Measurements from ENCODE around the gene MAP1LC3A.

The MAP1LC3A gene

DNA sequence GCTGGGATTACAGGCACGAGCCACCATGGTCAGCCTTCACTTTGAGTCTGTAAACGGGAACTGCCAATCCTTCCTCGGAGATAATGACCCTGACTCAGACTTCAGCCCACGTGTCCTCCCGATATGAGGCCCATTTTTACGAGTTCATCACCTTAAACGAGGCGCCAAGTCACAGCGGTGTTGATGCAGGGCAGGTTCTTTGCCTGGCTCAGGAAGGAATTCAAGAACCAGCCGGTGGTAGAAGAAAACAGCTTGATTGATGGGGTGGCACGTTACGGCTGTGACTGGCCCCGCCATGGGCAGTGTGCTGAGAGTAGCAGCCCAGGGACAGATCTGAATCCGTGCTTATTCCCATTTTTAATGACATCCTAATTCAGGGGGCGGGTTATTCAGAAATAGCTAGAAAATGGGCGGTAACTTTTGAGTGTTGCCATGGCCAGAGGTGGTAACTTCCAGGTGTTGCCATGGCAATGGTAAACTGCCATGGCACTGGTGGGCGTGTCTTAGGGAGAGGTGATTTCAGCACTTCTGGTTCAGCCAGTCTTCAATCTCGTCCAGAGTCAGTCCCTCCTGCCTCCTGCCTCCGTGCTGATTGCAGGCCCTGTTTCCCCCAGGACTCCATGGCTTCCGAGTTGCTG lies 9.1 kb upstream of the MAP1LC3A start:
- no peak overlapping the region for H3K4me3 ChIP-seq (replicated peaks; ENCODE audit: low read depth, low read length)
- no peak for DNase-seq (ENCODE audit: extremely low read depth, low read depth)
- TF ChIP-seq, protein P1, sequence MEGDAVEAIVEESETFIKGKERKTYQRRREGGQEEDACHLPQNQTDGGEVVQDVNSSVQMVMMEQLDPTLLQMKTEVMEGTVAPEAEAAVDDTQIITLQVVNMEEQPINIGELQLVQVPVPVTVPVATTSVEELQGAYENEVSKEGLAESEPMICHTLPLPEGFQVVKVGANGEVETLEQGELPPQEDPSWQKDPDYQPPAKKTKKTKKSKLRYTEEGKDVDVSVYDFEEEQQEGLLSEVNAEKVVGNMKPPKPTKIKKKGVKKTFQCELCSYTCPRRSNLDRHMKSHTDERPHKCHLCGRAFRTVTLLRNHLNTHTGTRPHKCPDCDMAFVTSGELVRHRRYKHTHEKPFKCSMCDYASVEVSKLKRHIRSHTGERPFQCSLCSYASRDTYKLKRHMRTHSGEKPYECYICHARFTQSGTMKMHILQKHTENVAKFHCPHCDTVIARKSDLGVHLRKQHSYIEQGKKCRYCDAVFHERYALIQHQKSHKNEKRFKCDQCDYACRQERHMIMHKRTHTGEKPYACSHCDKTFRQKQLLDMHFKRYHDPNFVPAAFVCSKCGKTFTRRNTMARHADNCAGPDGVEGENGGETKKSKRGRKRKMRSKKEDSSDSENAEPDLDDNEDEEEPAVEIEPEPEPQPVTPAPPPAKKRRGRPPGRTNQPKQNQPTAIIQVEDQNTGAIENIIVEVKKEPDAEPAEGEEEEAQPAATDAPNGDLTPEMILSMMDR (IDR thresholded peaks at IDR 0.05; ENCODE audit: low read depth, low read length, missing control alignments) = no peak

DNA sequence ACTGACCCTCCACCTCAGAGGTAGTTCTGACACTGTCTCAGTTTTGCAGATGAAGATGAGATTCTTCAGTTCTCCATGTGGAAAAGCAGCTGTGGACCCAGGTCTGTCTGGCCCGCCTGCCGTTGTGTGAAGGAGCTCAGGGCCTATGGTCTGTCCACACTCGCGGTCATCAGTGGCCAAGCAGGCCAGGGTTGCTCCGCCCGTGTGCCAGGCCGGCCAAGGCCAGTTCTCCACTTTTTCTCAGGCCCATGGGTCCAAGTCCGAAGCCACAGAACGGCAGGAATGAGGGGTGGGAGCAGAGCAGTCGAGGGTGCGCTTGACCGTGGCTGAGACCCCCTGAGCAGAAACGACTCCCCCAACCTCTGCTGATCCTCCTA lies 8.6 kb upstream of the MAP1LC3A start:
- H3K4me3 ChIP-seq (replicated peaks; ENCODE audit: low read depth, low read length) = no peak overlapping the region
- TF ChIP-seq, protein P1 (IDR thresholded peaks at IDR 0.05; ENCODE audit: low read depth, low read length, missing control alignments) = no peak
- DNase-seq (ENCODE audit: extremely low read depth, low read depth) = no peak

DNA sequence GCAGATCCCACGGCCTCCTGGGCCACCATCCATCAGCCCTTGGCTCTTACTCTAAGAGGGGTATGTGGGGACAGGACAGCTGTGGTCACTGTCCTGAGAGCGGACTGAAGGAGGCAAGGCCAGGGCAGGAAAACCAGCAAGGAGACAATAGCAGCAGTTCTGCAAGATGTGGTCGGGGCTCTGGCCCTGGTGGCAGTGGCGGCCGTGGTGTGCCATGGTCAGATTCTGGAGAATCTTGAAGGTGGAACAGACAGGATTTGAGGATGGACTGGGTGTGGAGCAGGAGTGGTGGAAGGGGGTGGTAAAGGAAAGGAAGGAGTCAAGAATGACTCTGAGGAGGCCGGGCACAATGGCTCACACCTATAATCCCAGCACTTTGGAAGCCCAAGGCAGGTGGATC lies 5.9 kb upstream of the MAP1LC3A start:
- TF ChIP-seq, protein P1 (IDR thresholded peaks at IDR 0.05; ENCODE audit: low read depth, low read length, missing control alignments) = no peak
- H3K4me3 ChIP-seq (replicated peaks; ENCODE audit: low read depth, low read length) = no peak overlapping the region
- DNase-seq (ENCODE audit: extremely low read depth, low read depth) = no peak

DNA sequence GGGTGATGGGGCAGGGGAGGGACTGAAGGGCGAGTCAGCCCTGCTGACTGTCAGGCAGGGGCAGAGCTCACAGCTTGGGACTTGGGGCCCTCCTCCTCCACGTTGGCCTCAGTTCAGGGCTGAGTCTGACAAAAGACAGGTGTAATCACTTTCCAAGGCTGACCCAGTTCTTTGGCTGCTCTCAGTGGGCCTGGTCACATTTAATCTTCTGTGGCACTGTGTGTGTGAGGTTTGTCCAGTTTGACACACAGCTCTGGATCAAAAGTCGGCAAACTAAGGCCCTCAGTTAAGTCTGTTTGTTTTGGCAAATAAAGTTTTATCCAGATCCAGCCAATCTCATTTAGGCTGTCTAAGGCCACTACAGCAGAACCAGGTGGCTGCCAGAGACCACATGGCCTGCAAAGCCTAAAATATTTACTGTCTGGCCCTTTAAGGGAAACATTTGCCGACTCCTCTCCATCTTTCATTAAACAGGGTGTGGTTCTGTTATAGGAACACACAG lies 5.1 kb upstream of the MAP1LC3A start:
- TF ChIP-seq, protein P1 (IDR thresholded peaks at IDR 0.05; ENCODE audit: low read depth, low read length, missing control alignments) = no peak
- H3K4me3 ChIP-seq (replicated peaks; ENCODE audit: low read depth, low read length) = no peak overlapping the region
- no peak for DNase-seq (ENCODE audit: extremely low read depth, low read depth)

DNA sequence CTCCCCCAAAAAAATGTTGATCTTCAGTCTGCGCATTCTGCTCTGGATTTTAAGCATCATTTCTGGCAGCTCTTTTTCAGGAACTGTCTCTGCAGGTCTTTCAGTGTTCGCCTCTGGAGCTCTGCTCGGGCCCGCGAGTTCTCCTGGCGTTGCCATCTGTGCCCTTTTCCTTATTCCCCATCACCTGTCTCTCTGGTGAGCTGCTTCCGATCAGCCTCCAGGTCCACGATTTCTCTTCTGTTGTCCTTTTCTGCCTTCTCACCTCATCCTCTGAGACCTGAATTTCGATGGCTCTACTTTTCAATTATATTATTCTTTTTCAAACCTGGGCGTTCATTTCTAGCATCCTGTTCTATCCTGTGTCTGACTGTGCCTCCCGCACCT lies 590 bp upstream of the MAP1LC3A start:
- no peak for DNase-seq (ENCODE audit: extremely low read depth, low read depth)
- H3K4me3 ChIP-seq (replicated peaks; ENCODE audit: low read depth, low read length) = peak overlapping the region; percentile 49
- TF ChIP-seq, protein P1 (IDR thresholded peaks at IDR 0.05; ENCODE audit: low read depth, low read length, missing control alignments) = no peak

DNA sequence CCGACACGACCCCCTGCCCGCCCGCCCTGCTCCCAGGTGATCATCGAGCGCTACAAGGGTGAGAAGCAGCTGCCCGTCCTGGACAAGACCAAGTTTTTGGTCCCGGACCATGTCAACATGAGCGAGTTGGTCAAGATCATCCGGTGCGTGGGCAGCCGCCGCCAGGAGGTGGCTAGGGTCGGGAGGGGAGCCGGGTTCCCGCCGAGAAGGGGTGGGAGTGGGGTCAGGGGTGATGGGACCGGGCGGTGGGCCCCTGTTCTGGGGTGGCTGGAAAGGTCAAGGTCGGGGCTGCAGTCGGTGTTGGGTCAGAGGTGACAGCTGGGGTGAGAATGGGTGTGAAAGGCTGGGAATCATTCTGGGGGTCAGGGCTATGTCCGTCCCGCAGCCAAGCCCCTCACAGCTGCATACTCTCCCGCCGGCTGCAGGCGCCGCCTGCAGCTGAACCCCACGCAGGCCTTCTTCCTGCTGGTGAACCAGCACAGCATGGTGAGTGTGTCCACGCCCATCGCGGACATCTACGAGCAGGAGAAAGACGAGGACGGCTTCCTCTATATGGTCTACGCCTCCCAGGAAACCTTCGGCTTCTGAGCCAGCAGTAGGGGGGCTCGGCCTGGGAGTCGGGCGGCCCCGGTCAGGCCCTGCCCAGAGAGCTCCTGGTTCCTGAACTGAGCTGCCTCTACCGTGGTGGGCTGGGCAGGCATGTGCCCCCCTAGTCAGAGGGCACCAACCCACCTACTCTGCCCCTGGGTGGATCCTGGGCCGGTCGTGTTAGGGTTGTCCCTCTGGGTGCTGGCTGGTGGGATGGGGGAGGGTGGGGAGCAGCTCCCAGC lies 1.0 kb downstream of the MAP1LC3A start:
- TF ChIP-seq, protein P1 (IDR thresholded peaks at IDR 0.05; ENCODE audit: low read depth, low read length, missing control alignments) = no peak
- DNase-seq (ENCODE audit: extremely low read depth, low read depth) = no peak
- no peak overlapping the region; the same call in 1 of the 2 replicates for H3K4me3 ChIP-seq (replicated peaks; ENCODE audit: low read depth, low read length)

All from HFF-Myc (cell line).